ENCODE measurements around the gene TSC22D2.

Gene TSC22D2

DNA sequence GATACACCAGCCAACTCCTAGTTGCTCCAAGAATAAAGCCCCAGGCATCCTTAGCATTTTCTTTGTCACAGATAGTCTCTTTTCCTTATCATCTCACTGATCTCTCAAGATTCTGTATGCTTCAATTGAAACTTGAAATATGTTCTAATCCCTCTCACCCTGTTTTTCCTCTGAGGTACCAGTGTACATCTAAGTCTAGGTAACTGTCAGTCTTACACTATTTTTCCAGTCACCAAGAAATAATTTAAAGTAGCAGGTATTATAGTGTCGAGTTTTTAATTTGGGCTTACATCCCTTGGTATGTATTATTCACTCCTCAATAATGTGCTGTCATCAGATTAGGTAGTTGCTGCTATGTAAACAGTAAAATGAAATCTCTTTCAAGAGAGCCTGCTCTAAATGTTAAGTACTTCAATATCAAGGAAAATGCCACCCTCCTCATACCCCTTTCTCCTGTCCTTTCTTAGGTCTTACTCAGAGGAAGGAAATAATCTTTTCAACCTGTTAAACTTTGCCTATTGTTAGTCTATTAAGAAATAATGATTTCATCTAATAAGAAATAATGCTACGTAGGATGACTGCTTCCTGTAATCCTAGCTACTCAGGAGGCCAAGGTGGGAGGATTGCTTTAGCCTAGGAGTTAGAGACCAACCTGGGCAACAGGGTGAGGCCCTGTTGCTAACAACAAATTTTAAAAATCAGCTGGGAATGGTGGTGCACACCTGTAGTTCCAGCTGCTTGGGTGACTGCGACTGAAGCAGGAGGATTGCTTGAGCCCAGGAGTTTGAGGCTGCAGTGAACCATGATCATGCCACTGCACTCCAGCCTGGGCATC, 39.8 kb downstream of the TSC22D2 start:
- DNase-seq (ENCODE audit: extremely low spot score): no peak
- ChIA-PET CTCF (no interaction called here), POLR2A (no interaction called here)
- TF ChIP-seq NFRKB (IDR thresholded peaks at IDR 0.05): no peak
- no peak for TF ChIP-seq LEF1 (IDR thresholded peaks at IDR 0.05; ENCODE audit: borderline replicate concordance)
- TF ChIP-seq HDGF (IDR thresholded peaks at IDR 0.05; ENCODE audit: borderline replicate concordance): no peak
- no peak for TF ChIP-seq L3MBTL2 (conservative IDR thresholded peaks at IDR 0.05)
- no peak for TF ChIP-seq TARDBP (IDR thresholded peaks at IDR 0.05)
- TF ChIP-seq FOXM1 (IDR thresholded peaks at IDR 0.05; ENCODE audit: borderline replicate concordance): no peak
- TF ChIP-seq BHLHE40 (IDR thresholded peaks at IDR 0.05; ENCODE audit: borderline replicate concordance): no peak
- TF ChIP-seq SP1 (IDR thresholded peaks at IDR 0.05): no peak
- TF ChIP-seq ZNF384 (IDR thresholded peaks at IDR 0.05): no peak
- no peak for TF ChIP-seq FOXK2 (IDR thresholded peaks at IDR 0.05)
- no peak for TF ChIP-seq FOXA1 (IDR thresholded peaks at IDR 0.05)
- TF ChIP-seq CTBP1 (IDR thresholded peaks at IDR 0.05; ENCODE audit: borderline replicate concordance): no peak
- no peak for TF ChIP-seq SUZ12 (IDR thresholded peaks at IDR 0.05)
- no peak for TF ChIP-seq ELF4 (IDR thresholded peaks at IDR 0.05)
- TF ChIP-seq, protein P1, sequence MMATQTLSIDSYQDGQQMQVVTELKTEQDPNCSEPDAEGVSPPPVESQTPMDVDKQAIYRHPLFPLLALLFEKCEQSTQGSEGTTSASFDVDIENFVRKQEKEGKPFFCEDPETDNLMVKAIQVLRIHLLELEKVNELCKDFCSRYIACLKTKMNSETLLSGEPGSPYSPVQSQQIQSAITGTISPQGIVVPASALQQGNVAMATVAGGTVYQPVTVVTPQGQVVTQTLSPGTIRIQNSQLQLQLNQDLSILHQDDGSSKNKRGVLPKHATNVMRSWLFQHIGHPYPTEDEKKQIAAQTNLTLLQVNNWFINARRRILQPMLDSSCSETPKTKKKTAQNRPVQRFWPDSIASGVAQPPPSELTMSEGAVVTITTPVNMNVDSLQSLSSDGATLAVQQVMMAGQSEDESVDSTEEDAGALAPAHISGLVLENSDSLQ (IDR thresholded peaks at IDR 0.05): no peak
- TF ChIP-seq ARNT (IDR thresholded peaks at IDR 0.05): no peak

DNA sequence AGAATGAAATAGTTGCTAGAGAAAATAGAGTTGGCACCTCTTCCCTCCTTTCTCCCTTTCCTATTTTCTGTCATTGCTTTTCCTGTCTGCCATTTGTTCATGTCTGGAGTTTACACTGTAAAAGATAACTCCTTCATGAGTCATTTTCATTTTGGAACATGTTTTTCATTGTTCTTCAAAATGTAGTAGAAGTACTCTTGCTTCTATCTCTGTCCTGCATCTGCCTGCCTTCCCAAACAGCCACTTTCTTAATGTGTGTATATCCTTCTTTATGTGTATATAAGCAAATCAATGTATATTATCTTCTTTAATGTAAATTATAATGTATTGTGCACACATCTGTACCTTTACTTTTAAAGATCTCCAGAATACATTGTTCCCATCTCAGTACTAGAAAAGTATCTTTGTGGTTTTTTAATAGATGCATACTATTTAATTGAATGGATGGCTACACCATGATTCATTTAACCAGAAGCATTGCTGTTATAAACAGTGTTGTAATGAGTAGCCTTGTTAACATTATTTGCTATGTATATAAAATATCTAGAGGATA, 41.1 kb downstream of the TSC22D2 start:
- POLR2A ChIA-PET: no interaction called here
- TF ChIP-seq L3MBTL2 (conservative IDR thresholded peaks at IDR 0.05) (no peak), FOXK2 (IDR thresholded peaks at IDR 0.05) (no peak), FOXA1 (IDR thresholded peaks at IDR 0.05) (no peak), NFRKB (IDR thresholded peaks at IDR 0.05) (no peak), SP1 (IDR thresholded peaks at IDR 0.05) (no peak), HDGF (IDR thresholded peaks at IDR 0.05; ENCODE audit: borderline replicate concordance) (no peak), LEF1 (IDR thresholded peaks at IDR 0.05; ENCODE audit: borderline replicate concordance) (no peak), ARNT (IDR thresholded peaks at IDR 0.05) (no peak)
- CTCF ChIA-PET: no interaction called here
- no peak for DNase-seq (ENCODE audit: extremely low spot score)

DNA sequence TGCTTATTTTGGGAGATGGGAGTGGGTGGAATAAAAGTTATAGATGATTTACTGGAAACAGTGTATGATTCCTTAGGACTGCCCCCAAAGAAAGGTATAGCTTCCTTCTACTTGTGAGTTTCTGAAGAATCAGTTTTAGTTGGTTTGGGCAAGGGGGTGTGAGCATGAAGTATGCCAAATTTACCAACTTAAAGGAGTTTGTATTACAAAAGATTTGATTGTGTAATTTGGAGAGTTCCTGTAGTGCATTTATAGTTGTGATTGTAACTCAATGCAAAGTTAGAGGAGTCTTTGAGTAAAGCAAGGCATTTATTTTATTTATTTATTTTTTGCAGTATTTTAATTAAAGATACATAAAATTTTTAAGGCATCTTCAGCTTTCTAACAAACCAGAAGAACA, 42.8 kb downstream of the TSC22D2 start:
- ChIA-PET CTCF (no interaction called here), POLR2A (no interaction called here)
- DNase-seq (ENCODE audit: extremely low spot score): no peak
- TF ChIP-seq BHLHE40 (IDR thresholded peaks at IDR 0.05; ENCODE audit: borderline replicate concordance) (no peak), SP1 (IDR thresholded peaks at IDR 0.05) (no peak), L3MBTL2 (conservative IDR thresholded peaks at IDR 0.05) (no peak), CTBP1 (IDR thresholded peaks at IDR 0.05; ENCODE audit: borderline replicate concordance) (no peak), FOXM1 (IDR thresholded peaks at IDR 0.05; ENCODE audit: borderline replicate concordance) (no peak), ELF4 (IDR thresholded peaks at IDR 0.05) (no peak), TARDBP (IDR thresholded peaks at IDR 0.05) (no peak), LEF1 (IDR thresholded peaks at IDR 0.05; ENCODE audit: borderline replicate concordance) (no peak), ARNT (IDR thresholded peaks at IDR 0.05) (no peak), FOXA1 (IDR thresholded peaks at IDR 0.05) (no peak)
- TF ChIP-seq, protein P1 (IDR thresholded peaks at IDR 0.05): no peak

DNA sequence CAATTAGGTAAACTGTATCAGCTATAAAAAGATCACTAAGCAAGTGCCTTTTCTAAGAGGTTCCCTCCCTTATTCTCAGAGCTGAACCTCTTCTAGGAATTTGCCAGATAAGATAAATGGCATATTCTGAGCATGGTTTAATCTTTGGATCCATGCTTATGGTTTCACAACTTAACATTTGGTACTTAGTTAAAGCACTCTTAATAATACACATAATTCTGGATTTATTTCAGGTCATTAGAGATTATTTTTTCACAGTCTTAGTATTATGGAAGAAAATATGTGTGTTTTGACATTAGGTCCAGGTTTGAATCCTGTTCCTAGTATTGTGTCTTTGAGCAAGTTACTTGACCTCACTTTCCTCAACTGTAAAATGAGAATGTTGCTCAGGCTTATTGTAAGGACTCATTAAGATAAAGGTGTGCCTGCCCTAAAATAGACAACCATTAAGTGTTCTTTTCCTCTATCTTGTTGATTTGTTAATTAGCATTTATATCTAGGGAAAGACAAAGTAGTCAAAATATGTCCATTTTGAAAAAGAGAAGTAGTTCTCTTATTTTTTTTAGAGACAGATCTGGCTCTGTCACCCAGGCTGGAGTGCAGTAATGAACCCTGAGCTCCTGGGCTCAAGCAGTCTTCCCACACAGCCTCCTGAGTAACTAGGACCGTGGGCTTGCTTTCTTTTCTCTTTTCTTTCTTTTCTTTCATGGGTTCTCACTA, 43.4 kb downstream of the TSC22D2 start:
- no peak for DNase-seq (ENCODE audit: extremely low spot score)
- POLR2A ChIA-PET: no interaction called here
- CTCF ChIA-PET: no interaction called here
- TF ChIP-seq ZNF384 (IDR thresholded peaks at IDR 0.05) (no peak), CTBP1 (IDR thresholded peaks at IDR 0.05; ENCODE audit: borderline replicate concordance) (no peak), L3MBTL2 (conservative IDR thresholded peaks at IDR 0.05) (no peak), TARDBP (IDR thresholded peaks at IDR 0.05) (no peak), SUZ12 (IDR thresholded peaks at IDR 0.05) (no peak), SP1 (IDR thresholded peaks at IDR 0.05) (no peak), BHLHE40 (IDR thresholded peaks at IDR 0.05; ENCODE audit: borderline replicate concordance) (no peak), FOXM1 (IDR thresholded peaks at IDR 0.05; ENCODE audit: borderline replicate concordance) (no peak), ARNT (IDR thresholded peaks at IDR 0.05) (no peak), HDGF (IDR thresholded peaks at IDR 0.05; ENCODE audit: borderline replicate concordance) (no peak), NFRKB (IDR thresholded peaks at IDR 0.05) (no peak)
- TF ChIP-seq, protein P1 (IDR thresholded peaks at IDR 0.05): no peak

- ChIA-PET CTCF (no interaction called here), POLR2A (no interaction called here)
- TF ChIP-seq LEF1 (IDR thresholded peaks at IDR 0.05; ENCODE audit: borderline replicate concordance) (no peak), ARNT (IDR thresholded peaks at IDR 0.05) (no peak), BHLHE40 (IDR thresholded peaks at IDR 0.05; ENCODE audit: borderline replicate concordance) (no peak), SP1 (IDR thresholded peaks at IDR 0.05) (no peak), ELF4 (IDR thresholded peaks at IDR 0.05) (no peak), CTBP1 (IDR thresholded peaks at IDR 0.05; ENCODE audit: borderline replicate concordance) (no peak), ZNF384 (IDR thresholded peaks at IDR 0.05) (no peak), FOXA1 (IDR thresholded peaks at IDR 0.05) (no peak), L3MBTL2 (conservative IDR thresholded peaks at IDR 0.05) (no peak), FOXK2 (IDR thresholded peaks at IDR 0.05) (no peak)
- TF ChIP-seq, protein P1 (IDR thresholded peaks at IDR 0.05): no peak
- DNase-seq (ENCODE audit: extremely low spot score): no peak
Observed at GRCh38 chr3:150453353-150453752, 45.3 kb downstream of the TSC22D2 start.
